Renal cortical epithelial cell (primary cell): Measurements from ENCODE around the gene ST6GAL2. TPM values are rescaled to one million over a fixed set of nuclear protein-coding genes. Genes with fewer than 3 reads are reported as not detected.
A peak's percentile ranks its signal among the peaks of the same experiment; 100 is the strongest.

Experiments
- DNase-seq: peaks from one replicate; pipeline ENCODE4 v3.0.0-alpha.2; 2011; ENCODE audit warnings: low read depth
- total RNA-seq: library from RNA; depleted of rRNA; stranded (reverse); fragments of >200 nt; gene quantifications from 2 replicates; pipeline ENCODE4 v1.2.3, GENCODE V29; 2014

ST6GAL2 gene
- total RNA-seq, 1 donor from 2014 or later = 0.10 TPM

DNA sequence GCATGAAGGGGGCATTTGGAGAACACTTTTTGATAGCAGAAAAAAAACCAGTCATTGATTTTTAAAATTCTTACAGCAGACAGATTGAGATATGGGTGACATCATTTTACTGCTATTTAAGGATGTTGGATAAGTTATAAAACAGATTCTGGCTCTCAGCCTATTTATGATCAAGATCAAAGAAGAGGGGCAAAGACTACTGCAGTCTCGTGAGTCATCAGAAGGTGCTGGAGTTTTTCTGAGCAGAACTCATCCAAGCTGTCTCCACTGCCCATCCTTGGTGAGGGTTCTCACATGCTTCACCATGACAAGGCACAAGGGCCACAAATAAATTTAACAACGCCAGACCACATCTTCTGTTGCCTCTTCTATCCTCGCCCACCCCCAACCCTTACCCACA, 58.8 kb downstream of the ST6GAL2 start:
- no peak for DNase-seq

DNA sequence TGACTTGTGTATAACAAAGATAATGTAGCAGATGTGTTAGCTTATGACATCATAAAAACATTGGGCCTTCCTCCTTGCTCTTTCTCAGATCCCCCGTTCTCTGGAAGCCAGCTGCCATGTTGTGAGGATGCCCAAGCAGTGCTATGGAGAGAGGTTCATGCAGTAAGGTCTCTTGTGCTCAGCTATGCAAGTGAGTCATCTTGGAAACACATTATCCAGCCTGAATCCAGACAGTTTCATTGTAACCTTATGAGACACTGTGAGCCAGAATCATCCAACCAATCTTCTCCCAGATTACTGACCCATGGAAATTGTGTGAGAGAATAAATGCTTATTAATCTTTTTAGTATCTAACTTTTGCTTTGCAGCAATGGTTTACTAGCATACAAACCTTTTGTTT, 60.8 kb downstream of the ST6GAL2 start:
- DNase-seq = peak; percentile 28

DNA sequence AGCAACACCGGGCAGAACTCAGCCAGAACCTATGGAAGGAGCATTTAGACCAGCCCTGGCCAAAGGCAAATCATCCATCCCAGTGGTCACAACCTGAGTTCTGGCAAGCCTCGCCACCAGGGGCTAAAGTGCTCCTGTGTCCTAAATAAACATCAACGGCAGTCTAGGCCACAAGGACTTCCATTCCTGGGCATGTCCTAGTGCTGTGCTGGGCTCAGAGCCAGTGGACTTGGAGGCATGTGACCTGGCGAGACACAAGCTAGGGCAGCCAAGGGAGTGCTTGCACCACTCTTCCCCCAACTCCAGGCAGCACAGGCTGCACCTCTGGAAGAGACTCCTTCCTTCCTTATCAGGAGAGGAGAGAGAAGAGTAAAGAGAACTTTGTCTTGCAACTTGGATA, 69.0 kb downstream of the ST6GAL2 start:
- no peak for DNase-seq

DNA sequence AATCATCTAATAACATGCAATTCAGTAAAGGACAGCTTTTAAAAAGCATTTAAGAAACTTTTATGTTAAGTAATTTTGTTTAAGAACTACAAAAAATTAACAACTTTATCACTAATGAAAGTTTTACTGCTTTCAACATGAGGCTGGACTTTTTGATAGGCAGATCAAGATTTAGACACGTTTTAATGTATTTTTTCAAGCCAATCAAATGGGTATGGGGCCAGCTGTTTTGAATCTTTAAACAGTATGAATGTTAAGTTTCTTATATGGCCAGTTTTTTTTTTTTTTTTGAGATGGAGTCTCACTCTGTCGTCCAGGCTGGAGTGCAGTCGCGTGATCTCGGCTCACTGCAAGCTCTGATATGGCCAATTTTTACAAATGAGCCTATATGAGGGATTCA, 73.1 kb downstream of the ST6GAL2 start:
- DNase-seq = no peak

DNA sequence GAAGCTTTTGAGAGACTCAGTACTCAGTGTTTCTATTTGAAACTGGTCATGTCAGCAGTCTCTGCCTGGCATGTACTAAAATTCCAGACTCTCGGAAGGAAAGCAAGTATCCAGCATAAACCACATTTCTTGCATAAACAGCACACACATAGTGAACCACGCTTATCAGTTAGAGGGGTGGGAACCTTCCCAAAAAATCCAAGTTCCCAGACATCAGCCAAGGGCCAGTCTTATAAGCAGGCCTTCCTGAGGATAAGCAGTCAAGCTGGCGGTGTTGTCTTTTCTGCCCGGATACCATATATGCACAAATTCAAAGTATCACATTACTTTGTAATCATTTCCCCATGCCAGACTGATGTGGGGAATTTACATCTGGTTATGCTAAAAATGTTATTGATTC, 73.6 kb downstream of the ST6GAL2 start:
- no peak for DNase-seq

DNA sequence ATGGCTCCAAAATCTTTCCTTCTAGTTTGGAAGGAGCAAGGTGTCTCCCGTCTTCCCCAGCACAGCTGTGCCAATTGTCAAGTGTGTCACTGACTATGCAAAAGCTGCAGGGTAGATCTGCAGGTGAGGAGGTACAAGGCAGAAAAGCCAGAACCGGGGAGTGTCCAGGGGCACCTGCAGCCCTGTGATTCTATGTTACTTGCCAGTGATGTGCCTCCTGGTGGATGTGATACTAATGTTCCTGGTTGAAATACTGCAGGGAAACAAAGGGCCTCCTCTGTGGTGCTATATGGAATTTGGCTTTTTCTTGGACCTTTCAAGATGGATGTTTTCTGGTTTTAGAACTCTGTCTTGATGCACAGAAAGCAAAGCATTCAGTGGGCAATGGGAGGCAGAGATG, 80.3 kb downstream of the ST6GAL2 start:
- no peak for DNase-seq

DNA sequence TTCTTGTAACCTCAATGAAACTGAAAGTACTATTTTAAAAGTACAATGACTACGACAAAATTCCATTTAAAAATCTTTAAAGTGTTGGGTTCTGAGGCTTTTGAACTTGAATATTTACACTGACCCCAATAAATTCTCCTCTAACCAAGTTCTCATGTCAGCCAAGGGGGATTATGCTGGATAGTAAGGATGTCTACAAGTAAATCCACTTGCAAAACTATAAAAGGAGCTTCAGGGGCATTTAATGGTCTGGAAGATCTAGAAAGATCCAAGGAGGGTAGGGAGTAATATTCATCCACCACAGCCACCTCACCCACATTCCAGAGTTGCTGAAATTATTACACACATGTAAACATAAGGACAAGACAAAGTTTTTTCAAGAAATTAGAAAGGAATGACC, 81.8 kb downstream of the ST6GAL2 start:
- no peak for DNase-seq

DNA sequence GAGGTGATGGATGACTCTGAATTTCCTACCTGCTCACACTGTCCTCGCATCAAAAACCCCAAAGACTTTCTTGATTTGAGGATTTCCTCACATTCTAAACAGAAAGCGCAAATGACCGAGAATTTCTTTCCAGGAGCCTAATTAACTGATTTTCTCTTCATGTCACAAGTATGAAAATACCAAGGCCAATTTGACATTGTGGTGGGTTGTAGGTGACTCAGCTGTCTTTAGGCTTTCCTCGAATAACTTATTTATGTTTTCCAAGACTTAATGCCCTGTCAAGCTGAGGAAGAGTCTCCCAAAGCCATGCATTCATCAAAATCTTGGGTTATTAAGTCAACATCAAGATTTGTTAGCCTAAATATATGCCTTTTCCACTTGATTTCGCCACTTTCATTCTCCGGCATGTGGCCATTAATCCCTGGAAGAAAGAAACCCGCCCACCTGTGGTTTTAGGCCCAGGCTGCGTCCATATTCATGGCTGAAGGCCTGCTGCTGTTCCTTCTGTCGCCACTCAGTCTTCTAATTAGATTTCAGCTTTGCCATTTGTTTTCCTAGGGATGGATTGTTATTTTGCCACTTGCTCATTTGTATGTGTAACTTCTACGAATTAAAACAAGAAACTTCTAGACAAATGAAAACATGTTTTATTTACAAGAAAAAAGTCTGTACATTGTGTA, 84.9 kb downstream of the ST6GAL2 start:
- no peak for DNase-seq

DNA sequence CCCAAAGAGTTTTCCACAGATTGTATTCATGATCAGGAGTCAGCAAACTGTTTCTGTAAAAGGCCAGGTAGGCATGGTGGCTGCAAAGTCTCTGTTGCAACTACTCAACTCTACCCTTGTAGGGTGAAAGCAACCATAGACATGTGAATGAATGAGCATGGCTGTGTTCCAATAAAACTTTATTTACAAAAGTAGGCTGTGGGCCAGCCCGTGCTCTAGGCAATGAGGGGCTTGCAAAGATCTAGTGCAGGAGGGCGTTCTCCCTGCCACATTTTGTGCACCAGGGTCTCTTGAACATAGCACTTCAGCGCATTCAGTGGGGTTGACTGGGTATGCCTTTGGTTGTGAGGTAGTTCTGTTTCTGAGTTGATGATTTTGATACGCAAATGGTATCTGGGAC, 85.8 kb downstream of the ST6GAL2 start:
- no peak for DNase-seq

DNA sequence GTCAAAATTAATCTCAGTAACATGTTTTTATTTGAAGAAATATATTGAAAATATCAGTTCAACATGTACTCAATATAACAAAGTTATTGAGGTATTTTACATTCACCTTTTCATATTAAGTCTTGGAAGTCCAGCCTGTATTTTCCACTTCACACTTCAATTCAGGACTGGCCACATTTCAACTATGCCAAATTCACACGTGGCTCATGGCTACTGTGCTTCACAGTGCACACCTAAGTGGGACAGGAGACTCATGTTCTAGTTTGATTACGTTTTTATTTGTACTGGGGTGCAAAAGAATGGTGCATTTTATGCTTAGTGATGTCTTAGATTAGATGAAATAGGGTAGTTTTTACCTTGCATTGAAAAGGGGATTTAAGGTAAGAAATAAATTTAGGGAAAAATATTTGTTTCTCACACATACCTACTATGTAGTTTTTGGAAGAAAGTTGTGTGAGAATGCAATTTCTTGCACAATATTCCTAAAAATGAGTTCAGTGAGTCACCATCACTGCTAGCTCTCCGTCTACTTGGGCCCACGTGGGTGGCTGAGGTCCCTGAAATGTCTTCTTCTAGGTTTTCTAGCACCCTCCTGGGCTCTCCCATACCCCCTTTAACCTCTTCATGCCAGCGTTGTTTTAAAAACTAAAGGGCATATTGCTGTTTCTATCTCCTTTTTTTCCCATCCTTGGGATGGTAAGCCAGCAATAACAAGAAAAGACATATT, 87.0 kb downstream of the ST6GAL2 start:
- DNase-seq = no peak

DNA sequence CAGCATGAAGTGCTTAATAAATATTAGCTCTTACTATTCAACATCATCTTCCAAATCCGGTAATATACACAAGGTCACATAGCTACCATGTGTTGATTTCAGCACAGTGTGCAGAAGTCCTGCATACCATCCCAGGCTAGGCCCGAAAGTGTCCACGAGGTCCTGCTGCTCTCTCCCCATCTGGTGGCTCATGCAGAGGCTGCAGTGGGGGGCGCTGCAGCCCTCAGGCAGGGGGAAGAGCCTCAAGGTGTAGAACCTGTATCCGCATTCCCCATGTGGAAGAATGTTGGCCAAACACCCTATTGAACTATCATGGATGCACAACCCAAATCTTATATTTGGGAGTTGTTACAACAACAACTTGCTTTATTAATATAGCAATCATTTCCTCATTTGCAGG, 88.5 kb downstream of the ST6GAL2 start:
- DNase-seq = no peak

DNA sequence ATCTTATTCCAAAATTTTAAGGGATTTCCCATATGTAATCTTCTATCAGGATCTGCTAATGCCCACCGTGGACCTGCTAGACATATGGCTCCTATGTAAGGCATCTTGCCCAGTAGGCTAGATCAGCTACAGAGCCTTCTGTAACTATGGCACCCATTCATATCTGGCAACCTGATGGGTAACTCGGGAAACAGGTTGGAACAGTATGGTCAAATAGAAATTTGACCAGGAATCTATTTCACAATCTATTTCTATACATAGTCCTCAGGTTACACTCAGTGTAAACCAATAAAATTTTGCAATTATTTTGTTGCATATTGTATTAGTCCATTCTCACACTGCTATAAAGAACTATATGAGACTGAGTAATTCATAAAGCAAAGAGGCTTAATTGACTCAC, 93.3 kb downstream of the ST6GAL2 start:
- no peak for DNase-seq

DNA sequence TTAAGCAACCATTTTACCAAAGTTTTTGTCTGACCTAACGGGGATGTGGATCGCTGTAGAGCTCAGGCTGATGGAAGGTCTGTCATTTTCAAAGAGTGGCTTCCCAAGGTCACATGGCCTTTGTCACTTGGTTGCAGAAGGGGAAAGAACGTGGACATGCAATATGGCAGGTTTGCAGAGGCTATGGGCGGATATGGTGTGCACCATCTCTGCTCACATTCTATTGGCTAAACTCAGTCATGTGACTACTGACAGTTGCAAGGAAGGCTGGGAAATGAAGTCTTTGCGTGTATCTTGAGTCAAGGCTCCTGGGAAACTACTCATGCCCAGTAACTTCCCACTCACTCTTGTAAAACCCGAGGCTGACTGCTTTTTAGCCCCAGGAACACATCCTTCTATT, 96.8 kb downstream of the ST6GAL2 start:
- no peak for DNase-seq

DNA sequence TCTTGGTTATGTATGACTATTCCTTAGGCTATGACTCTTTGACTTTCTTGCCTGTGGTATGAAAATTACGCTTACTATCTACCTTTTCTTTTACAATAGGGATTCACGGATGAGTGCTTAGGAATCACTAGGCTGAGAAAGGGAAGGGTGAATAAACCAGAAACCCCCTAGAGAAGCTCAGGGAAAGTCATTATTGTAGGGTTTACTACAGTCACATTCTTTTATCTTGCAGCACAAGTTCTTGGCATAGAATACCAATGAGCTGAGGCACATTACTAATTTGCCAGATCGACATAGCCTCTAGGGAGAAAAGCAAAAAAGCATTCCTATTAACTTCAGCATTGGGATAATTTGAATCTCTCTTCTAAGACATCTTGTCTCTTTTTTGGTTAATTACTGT, 103.3 kb downstream of the ST6GAL2 start:
- peak; percentile 77 for DNase-seq

DNA sequence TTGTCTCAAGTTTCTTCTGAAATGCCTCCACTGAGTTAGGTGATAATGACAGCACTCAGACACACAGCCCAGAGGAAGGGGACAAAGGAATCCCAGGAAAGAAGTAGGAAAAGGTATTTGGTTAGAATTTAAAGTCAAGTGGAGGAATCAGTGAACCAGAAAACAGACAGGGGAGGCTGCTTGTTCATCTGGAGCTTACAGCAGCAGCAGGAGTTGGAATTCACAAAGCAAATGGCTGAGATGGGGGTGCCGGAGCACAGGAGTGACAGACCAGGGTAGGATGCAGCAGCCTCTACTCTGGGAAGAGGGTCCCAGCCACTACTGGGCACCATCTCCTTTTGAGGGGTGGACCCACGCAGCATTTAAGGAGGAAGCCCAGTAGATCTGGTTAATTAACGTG, 104.8 kb downstream of the ST6GAL2 start:
- peak; percentile 2 for DNase-seq

DNA sequence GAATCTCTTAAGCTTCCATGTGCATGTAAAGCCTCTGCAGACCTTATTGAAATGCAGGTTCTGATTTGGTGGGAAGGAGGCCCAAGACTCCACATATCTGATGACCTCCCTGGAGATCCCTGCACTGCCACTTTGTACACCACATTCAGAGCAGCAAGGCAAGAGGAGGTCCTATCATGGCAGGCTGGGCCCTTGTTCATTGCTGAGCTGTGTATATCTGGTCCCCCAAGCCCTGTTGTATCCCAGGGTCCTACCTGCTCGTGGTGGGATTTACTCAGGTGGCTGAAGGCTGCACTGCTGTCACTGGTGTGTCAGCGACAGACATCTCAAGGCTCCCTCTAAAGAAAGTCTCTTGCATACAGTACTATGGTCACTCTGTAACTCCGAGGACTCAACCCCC, 114.2 kb downstream of the ST6GAL2 start:
- no peak for DNase-seq

DNA sequence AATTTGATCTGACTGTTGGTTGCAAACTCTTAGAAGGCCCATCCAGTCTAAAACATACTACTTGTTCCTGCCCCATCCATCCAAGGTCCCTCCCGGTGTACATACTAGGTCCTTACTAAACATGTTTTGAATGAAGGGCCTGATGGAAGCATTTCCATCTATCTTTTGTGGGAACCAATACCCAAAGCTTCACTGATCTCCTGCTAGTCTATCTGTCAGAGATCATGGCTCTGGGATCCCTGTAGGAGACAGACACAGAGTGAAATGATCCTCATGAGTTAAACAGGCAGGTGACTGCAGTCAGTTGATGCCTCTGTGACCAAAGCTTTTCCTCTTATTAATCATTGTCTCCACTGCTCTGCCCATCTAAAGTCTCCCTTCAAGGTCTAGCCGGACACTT, 115.0 kb downstream of the ST6GAL2 start:
- no peak for DNase-seq

DNA sequence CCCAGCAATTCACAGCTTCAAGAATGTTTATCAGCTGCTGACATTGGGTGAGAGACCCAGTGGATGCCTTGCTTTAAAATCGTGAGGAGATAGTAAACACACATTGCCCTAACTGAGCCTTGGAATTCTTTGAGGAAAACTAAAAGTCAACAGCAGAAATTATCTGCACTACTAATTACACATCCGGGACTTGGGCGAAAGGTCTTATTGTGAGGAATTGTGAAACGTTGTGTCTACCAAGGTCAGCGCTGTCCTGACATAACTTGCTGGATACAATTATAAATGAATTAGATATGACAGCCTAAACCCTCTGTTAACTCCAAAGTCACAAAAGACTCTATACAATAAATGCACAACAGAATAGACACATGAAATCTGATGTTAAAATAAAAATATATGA, 121.4 kb downstream of the ST6GAL2 start:
- DNase-seq = no peak

DNA sequence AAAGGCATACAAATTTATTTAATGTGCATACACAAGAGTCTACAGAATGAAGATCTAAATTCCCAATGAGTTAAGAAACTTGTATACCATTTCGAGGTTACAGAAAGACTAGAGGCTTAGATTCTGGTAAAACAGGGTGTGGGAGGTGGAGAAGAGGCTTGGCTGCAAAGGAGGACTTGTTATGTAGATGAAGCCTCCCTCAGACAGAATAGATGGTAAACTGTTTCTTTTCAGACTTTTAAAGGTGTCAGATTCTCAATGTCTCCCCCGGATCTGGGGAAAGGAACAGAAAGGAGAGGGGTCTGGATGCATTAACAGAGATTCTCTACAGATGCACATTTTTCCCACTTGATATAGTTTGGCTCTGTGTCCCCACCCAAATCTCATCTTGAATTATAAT, 126.0 kb downstream of the ST6GAL2 start:
- no peak for DNase-seq

DNA sequence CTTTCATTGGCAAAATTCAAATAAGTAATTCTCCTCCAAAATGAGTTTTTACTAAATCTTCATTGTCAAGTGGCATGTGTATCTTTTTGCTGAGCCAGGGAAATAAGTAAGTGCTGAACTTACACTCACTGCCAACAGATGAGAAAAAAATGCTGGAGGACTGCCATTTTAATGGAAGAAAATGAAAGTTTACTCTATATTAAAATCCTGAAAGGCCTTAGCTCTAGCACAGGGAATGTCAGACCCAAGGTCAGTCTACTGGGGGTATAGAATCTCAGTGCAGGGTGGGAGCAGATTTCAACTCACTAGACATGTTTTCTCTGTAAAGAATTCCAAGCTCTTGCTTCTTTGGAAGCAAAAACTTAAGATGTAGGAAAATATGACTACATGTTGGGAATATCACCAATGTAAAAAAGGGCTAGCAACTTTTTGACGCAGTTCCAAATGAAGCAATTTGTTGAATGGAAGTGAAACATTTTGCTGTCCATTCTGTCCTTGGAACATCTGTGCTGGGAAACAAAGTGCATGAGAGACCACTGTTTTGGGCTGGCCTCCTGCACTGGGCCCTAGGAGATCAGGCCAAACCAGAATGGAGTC, 127.0 kb downstream of the ST6GAL2 start:
- no peak for DNase-seq
